Osteocyte (in vitro differentiated cells): ENCODE results near the gene ACTBL2. TPM values are rescaled to one million over a fixed set of nuclear protein-coding genes. Genes with fewer than 3 reads are reported as not detected.
A peak's percentile ranks its signal among the peaks of the same experiment; 100 is the strongest.

Experiments used
- DNase-seq: peaks from one replicate; pipeline ENCODE4 v3.0.0; 2021; ENCODE audit warnings: mixed read lengths; ENCODE audit not compliant: unreplicated experiment; ENCODE audit errors: extremely low spot score
- H3K27ac Mint-ChIP-seq: one replicate; pipeline ENCODE4 v1.8.0; 2021; ENCODE audit warnings: mild to moderate bottlenecking, mixed read lengths; ENCODE audit not compliant: unreplicated experiment
- H3K27me3 Mint-ChIP-seq: one replicate; pipeline ENCODE4 v1.8.0; 2021; ENCODE audit warnings: mixed read lengths; ENCODE audit not compliant: unreplicated experiment
- H3K36me3 Mint-ChIP-seq: one replicate; pipeline ENCODE4 v1.8.0; 2021; ENCODE audit warnings: mixed read lengths; ENCODE audit not compliant: unreplicated experiment
- H3K4me1 Mint-ChIP-seq: one replicate; pipeline ENCODE4 v1.8.0; 2021; ENCODE audit warnings: mixed read lengths; ENCODE audit not compliant: unreplicated experiment
- H3K4me3 Mint-ChIP-seq: one replicate; pipeline ENCODE4 v1.8.0; 2021; ENCODE audit warnings: mild to moderate bottlenecking, moderate library complexity, mixed read lengths; ENCODE audit not compliant: unreplicated experiment
- H3K9me3 Mint-ChIP-seq: one replicate; pipeline ENCODE4 v1.8.0; 2021; ENCODE audit warnings: mixed read lengths; ENCODE audit not compliant: unreplicated experiment
- total RNA-seq: library from RNA; stranded (reverse); gene quantifications from 2 replicates; pipeline ENCODE4 v1.2.1, GENCODE V29; 2021
- TF ChIP-seq, protein P1 (sequence below): fragments of 200-600 bp; sonication (generic); IDR thresholded peaks from 2 replicates; pipeline ENCODE4 v1.5.0; 2021; ENCODE audit warnings: antibody characterized with exemption, mild to moderate bottlenecking, moderate library complexity

The ACTBL2 gene
- total RNA-seq, 1 donor from 2014 or later: not detected

DNA sequence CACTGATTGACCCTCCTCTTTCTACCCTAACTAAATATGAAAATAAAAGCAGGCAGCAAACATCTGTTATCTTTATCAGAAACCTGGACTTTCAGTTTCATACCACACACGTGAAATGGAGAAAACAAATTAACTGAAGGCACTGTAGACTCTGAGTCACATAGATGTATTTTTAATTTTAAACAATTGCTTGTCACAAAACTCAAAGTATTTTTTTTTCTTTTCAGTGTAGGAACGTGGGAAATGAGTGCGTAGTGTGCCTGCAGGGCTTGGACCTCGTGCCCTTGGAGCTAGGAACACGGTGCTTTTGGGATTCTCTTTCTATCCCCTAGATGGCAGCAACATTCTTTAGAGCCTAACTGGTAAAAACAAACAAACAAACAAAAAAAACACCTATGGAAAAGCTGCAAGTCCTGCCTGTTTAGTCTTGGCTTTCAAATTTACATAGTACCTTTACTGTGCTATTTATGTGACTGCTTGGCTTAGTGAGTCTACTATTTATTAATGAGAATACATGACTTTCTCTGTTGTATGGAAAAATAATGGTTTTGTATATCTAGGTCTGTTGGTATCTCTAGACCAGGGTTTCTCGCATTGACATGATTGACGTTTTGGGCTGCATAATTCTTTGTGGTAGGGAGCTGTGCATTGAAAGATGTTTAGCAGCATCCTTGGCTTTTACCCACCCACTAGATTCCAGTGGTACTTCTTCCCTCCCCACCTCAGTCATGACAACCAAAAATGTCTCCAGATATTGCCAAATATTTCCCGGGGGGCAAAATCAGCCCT, 16.8 kb upstream of the ACTBL2 start:
- TF ChIP-seq, protein P1, sequence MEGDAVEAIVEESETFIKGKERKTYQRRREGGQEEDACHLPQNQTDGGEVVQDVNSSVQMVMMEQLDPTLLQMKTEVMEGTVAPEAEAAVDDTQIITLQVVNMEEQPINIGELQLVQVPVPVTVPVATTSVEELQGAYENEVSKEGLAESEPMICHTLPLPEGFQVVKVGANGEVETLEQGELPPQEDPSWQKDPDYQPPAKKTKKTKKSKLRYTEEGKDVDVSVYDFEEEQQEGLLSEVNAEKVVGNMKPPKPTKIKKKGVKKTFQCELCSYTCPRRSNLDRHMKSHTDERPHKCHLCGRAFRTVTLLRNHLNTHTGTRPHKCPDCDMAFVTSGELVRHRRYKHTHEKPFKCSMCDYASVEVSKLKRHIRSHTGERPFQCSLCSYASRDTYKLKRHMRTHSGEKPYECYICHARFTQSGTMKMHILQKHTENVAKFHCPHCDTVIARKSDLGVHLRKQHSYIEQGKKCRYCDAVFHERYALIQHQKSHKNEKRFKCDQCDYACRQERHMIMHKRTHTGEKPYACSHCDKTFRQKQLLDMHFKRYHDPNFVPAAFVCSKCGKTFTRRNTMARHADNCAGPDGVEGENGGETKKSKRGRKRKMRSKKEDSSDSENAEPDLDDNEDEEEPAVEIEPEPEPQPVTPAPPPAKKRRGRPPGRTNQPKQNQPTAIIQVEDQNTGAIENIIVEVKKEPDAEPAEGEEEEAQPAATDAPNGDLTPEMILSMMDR: peak; percentile 87
- no peak for DNase-seq

DNA sequence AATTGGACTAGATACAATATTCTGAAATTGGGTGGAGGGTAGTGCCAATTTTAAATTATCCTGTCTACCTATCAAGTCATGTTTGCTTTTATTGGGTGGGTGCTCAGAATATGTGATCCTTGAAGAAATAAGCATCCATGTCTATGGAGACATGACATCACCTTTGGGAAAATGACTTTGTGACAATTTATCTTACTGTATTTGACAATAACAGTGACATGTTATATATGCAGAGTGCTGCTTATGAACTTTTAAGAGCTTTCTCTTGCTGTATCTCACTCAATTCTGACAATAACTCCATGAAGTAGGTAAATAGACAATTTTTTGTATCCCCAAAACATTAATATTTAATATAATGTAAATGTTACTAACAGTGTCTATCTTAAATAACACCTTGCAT, 15.1 kb upstream of the ACTBL2 start:
- DNase-seq: no peak
- TF ChIP-seq, protein P1: no peak
- H3K27ac Mint-ChIP-seq: no peak overlapping the region
- H3K27me3 Mint-ChIP-seq: no peaks in the 10 kb centered on the region
- no peak overlapping the region for H3K4me3 Mint-ChIP-seq
- H3K36me3 Mint-ChIP-seq: no peaks in the 10 kb centered on the region
- peaks cover 39% of the 10 kb centered on the region for H3K4me1 Mint-ChIP-seq
- H3K9me3 Mint-ChIP-seq: no peaks in the 10 kb centered on the region

More for the DNA sequence above, 16.8 kb upstream of the ACTBL2 start:
- H3K9me3 Mint-ChIP-seq: no peaks in the 10 kb centered on the region
- no peak overlapping the region for H3K27ac Mint-ChIP-seq
- no peaks in the 10 kb centered on the region for H3K36me3 Mint-ChIP-seq
- peaks cover 33% of the 10 kb centered on the region for H3K4me1 Mint-ChIP-seq
- no peaks in the 10 kb centered on the region for H3K27me3 Mint-ChIP-seq
- peak overlapping the region; percentile 54 for H3K4me3 Mint-ChIP-seq

GRCh38 chr5:57495285-57496086, 12.9 kb upstream of the ACTBL2 start:
- Mint-ChIP-seq H3K9me3 (no peaks in the 10 kb centered on the region), H3K27me3 (no peaks in the 10 kb centered on the region), H3K36me3 (no peaks in the 10 kb centered on the region), H3K4me1 (peaks cover 28% of the 10 kb centered on the region), H3K27ac (peak overlapping the region; percentile 73), H3K4me3 (no peak overlapping the region)
- TF ChIP-seq, protein P1: no peak
- no peak for DNase-seq

DNA sequence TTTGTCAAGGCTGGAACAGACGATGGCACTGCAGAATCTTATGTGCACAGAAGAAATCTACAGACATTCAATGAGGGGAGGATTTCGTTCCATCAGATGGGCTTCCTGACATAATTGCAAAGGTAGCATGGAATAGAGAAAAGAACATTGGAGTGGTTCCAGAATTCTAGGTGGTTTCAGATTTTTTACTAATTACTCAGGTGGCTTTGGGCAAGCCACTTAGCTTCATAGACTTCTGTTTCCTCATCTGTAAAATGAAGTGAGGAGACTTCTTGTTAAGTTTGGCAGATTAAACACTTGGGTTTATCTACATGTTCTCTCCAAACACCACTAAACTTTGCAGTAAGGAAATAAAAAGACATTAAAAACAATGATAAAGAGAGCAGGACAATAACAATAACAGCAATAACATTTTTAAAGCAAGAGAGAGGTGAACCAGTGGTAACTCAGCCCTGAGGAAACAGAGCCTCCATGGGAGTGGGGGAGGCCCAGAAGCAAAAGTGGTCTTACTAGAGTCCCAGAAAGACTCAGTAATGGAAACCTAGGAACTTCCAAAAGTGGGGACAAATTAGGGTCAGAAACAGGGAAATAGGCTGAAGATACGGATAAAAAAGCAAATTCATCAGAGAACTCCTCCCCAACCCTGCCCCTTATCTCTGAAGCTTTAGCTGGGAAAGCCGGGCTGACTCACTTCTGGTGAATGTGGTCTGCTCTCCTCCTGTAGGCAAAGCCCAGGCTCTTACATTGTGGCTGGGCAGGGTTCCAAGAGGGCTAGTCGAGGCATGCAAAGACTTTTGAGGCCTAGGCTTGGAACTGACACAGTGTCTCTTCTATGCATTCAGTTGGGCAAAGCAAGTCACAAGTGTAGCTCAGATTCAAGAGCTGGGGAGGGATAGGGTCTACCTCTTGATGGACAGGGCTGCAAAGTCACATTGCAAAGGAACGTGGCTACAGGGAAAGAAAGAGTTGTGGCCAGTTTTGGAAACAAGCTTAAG, 11.8 kb upstream of the ACTBL2 start:
- H3K4me3 Mint-ChIP-seq: no peak overlapping the region
- TF ChIP-seq, protein P1: no peak
- no peaks in the 10 kb centered on the region for H3K9me3 Mint-ChIP-seq
- H3K27me3 Mint-ChIP-seq: no peaks in the 10 kb centered on the region
- no peaks in the 10 kb centered on the region for H3K36me3 Mint-ChIP-seq
- H3K4me1 Mint-ChIP-seq: peaks cover 25% of the 10 kb centered on the region
- peak overlapping the region; percentile 73 for H3K27ac Mint-ChIP-seq
- peak; percentile 90 for DNase-seq
